PC-9 (cell line): Measurements from ENCODE around the gene EPB41L5. TPM values are rescaled to one million over a fixed set of nuclear protein-coding genes. Genes with fewer than 3 reads are reported as not detected.
A peak's percentile ranks its signal among the peaks of the same experiment; 100 is the strongest.

Experiments used
- BruUV-seq: library from RNA; stranded (reverse); fragments of 400-500 nt; replicated peaks from 2 replicates; lab custom pipeline; 2021; lab: Mats Ljungman, UMichigan
- CTCF ChIA-PET: fragments of 300-600 bp; sonication (Branson Sonifier 250); formaldehyde crosslinking; loops from one replicate; lab custom pipeline; 2022; ENCODE audit warnings: antibody characterized with exemption; lab: Charles Lee
- POLR2A ChIA-PET: fragments of 300-600 bp; sonication (Branson Sonifier 250); formaldehyde crosslinking; loops from one replicate; lab custom pipeline; 2022; ENCODE audit warnings: antibody characterized with exemption; ENCODE audit not compliant: unreplicated experiment; lab: Charles Lee
- DNase-seq, 2 experiments: peaks; one replicate each; pipeline versions ENCODE4 v3.0.0 to v3.0.0-alpha.2; 2015 to 2022; ENCODE audit warnings: mixed read lengths in 1 of 2
- H2AFZ ChIP-seq: fragments of 200-600 bp; sonication (generic); 2 replicates; pipeline ENCODE4 v1.8.1; 2017; ENCODE audit warnings: antibody characterized with exemption
- H3F3A ChIP-seq: fragments of 200-600 bp; sonication (generic); 2 replicates; pipeline ENCODE4 v1.8.1; 2017; ENCODE audit warnings: antibody characterized with exemption, mild to moderate bottlenecking, low read depth; ENCODE audit not compliant: insufficient read depth
- H3K27ac ChIP-seq: fragments of 200-600 bp; sonication (generic); 2 replicates; pipeline ENCODE4 v1.6.1; 2016; ENCODE audit warnings: mixed run types
- H3K27me3 ChIP-seq: fragments of 200-600 bp; sonication (generic); 2 replicates; pipeline ENCODE4 v1.6.1; 2016; ENCODE audit warnings: low read depth, mixed run types; ENCODE audit not compliant: insufficient read depth
- H3K36me3 ChIP-seq: fragments of 200-600 bp; sonication (generic); 2 replicates; pipeline ENCODE4 v1.6.1; 2016; ENCODE audit warnings: low read depth, mixed run types
- H3K4me1 ChIP-seq: fragments of 200-600 bp; sonication (generic); replicated peaks from 2 replicates; pipeline ENCODE4 v1.6.1; 2016; ENCODE audit warnings: mixed run types; ENCODE audit not compliant: insufficient read depth
- H3K4me2 ChIP-seq: fragments of 200-600 bp; sonication (generic); 2 replicates; pipeline ENCODE4 v1.6.1; 2017; ENCODE audit warnings: mixed run types
- H3K4me3 ChIP-seq: fragments of 200-600 bp; sonication (generic); 2 replicates; pipeline ENCODE4 v1.6.1; 2016; ENCODE audit warnings: mixed run types
- H3K79me2 ChIP-seq: fragments of 200-600 bp; sonication (generic); 2 replicates; pipeline ENCODE4 v1.6.1; 2017; ENCODE audit warnings: low read depth, mixed run types
- H3K9me2 ChIP-seq: fragments of 200-600 bp; sonication (generic); 2 replicates; pipeline ENCODE4 v1.8.1; 2017; ENCODE audit warnings: mild to moderate bottlenecking; ENCODE audit not compliant: insufficient read depth
- H3K9me3 ChIP-seq: fragments of 200-600 bp; sonication (generic); 2 replicates; pipeline ENCODE4 v1.8.1; 2016; ENCODE audit warnings: low read depth; ENCODE audit not compliant: insufficient read depth
- H4K20me1 ChIP-seq: fragments of 200-600 bp; sonication (generic); 2 replicates; pipeline ENCODE4 v1.8.1; 2017; ENCODE audit not compliant: insufficient read depth
- CTCF ChIP-seq: fragments of 200-600 bp; sonication (generic); conservative IDR thresholded peaks from 2 replicates; pipeline ENCODE4 v1.6.1; 2017; ENCODE audit warnings: mixed run types, antibody characterized with exemption, mild to moderate bottlenecking, moderate library complexity
- EZH2 ChIP-seq: fragments of 200-600 bp; sonication (generic); IDR thresholded peaks from 2 replicates; pipeline ENCODE4 v1.8.0; 2017; ENCODE audit warnings: antibody characterized with exemption, low read depth
- intact Hi-C: fragments of 100-400 bp; cut with micrococcal nuclease; formaldehyde crosslinking; loops from one replicate; pipeline ENCODE4 v1.10.0; 2022; ENCODE audit not compliant: unreplicated experiment
- total RNA-seq: library from RNA; stranded (reverse); gene quantifications from 2 replicates; pipeline ENCODE4 v1.2.3, GENCODE V29; 2021

Gene EPB41L5
- total RNA-seq, 1 experiment from 2014 or later: 18.4 TPM

- H3K79me2 ChIP-seq: no peaks in the 10 kb centered on the region
- no peak for DNase-seq
- H3K27ac ChIP-seq: no peak overlapping the region
- no peaks in the 10 kb centered on the region for H3F3A ChIP-seq
- intact Hi-C loops: no loop called here
- no peaks in the 10 kb centered on the region for H3K9me3 ChIP-seq
- no peaks in the 10 kb centered on the region for H4K20me1 ChIP-seq
- H3K4me2 ChIP-seq: no peak overlapping the region
- POLR2A ChIA-PET: no interaction called here
- no peaks in the 10 kb centered on the region for H3K27me3 ChIP-seq
- BruUV-seq: no TSS peak
- no peaks in the 10 kb centered on the region for H3K36me3 ChIP-seq
- TF ChIP-seq CTCF: 0 out of 2 replicates have a peak, but pooled peaks have one; percentile 13
- TF ChIP-seq EZH2: no peak
- no peak overlapping the region for H3K4me3 ChIP-seq
- CTCF ChIA-PET: no interaction called here
- no peaks in the 10 kb centered on the region for H3K9me2 ChIP-seq
- no peak overlapping the region for H2AFZ ChIP-seq
- no peaks in the 10 kb centered on the region for H3K4me1 ChIP-seq
Observed at GRCh38 chr2:120125195-120125594, 112.3 kb downstream of the EPB41L5 start.

- no peaks in the 10 kb centered on the region for H3K79me2 ChIP-seq
- no peaks in the 10 kb centered on the region for H3K27me3 ChIP-seq
- no peaks in the 10 kb centered on the region for H3K9me3 ChIP-seq
- H3K27ac ChIP-seq: no peak overlapping the region
- no peaks in the 10 kb centered on the region for H3K9me2 ChIP-seq
- no peak for TF ChIP-seq CTCF
- no peak for TF ChIP-seq EZH2
- ChIA-PET POLR2A (no interaction called here), CTCF (no interaction called here)
- peaks cover 4% of the 10 kb centered on the region for H3K4me1 ChIP-seq
- no peak overlapping the region for H3K4me2 ChIP-seq
- BruUV-seq: no TSS peak
- no peak for DNase-seq
- intact Hi-C loops: no loop called here
- no peaks in the 10 kb centered on the region for H4K20me1 ChIP-seq
- no peak overlapping the region for H3K4me3 ChIP-seq
- no peak overlapping the region for H2AFZ ChIP-seq
- no peaks in the 10 kb centered on the region for H3K36me3 ChIP-seq
- peaks cover 2% of the 10 kb centered on the region; the same call in 1 of the 2 replicates for H3F3A ChIP-seq
Observed at GRCh38 chr2:120128216-120128615, 115.3 kb downstream of the EPB41L5 start.

GRCh38 chr2:120132190-120132589 is 119.3 kb downstream of the EPB41L5 start:
- BruUV-seq: no TSS peak
- H4K20me1 ChIP-seq: no peaks in the 10 kb centered on the region
- H3K27ac ChIP-seq: no peak overlapping the region
- peaks cover 17% of the 10 kb centered on the region; the same call in 1 of the 2 replicates for H3F3A ChIP-seq
- no peak overlapping the region for H3K4me2 ChIP-seq
- H3K27me3 ChIP-seq: no peaks in the 10 kb centered on the region
- no peak overlapping the region for H2AFZ ChIP-seq
- peaks cover 21% of the 10 kb centered on the region for H3K4me1 ChIP-seq
- no peaks in the 10 kb centered on the region for H3K79me2 ChIP-seq
- H3K4me3 ChIP-seq: no peak overlapping the region
- ChIA-PET POLR2A (no interaction called here), CTCF (no interaction called here)
- no peaks in the 10 kb centered on the region for H3K9me2 ChIP-seq
- intact Hi-C loops: no loop called here
- H3K36me3 ChIP-seq: no peaks in the 10 kb centered on the region
- H3K9me3 ChIP-seq: peaks cover 8% of the 10 kb centered on the region; the same call in 1 of the 2 replicates
- TF ChIP-seq EZH2 (no peak), CTCF (no peak)
- no peak for DNase-seq
